Brain microvascular endothelial cell (primary cell): ENCODE results near the gene COX7A1.

Experiments
- DNase-seq: peaks from one replicate; pipeline ENCODE4 v3.0.0-alpha.2; 2020
- H3K27ac ChIP-seq: fragments of 250-450 bp; sonication (Bioruptor Pico); 2 replicates; pipeline ENCODE4 v1.5.1; 2020; ENCODE audit warnings: mild to moderate bottlenecking, moderate library complexity
- H3K27me3 ChIP-seq: fragments of 250-450 bp; sonication (Bioruptor Pico); replicated peaks from 2 replicates; pipeline ENCODE4 v1.5.1; 2020; ENCODE audit warnings: mild to moderate bottlenecking
- H3K36me3 ChIP-seq: fragments of 250-450 bp; sonication (Bioruptor Pico); replicated peaks from 2 replicates; pipeline ENCODE4 v1.5.1; 2020; ENCODE audit warnings: mild to moderate bottlenecking
- H3K4me3 ChIP-seq: 2 replicates; pipeline ENCODE4 v1.5.1; 2011; ENCODE audit warnings: low read depth, mild to moderate bottlenecking, control low read depth, low read length, moderate library complexity
- CTCF ChIP-seq: IDR thresholded peaks from 2 replicates; pipeline ENCODE4 v1.5.1; 2011; ENCODE audit warnings: low read depth, mild to moderate bottlenecking, moderate library complexity, low read length, control low read depth, inconsistent platforms; ENCODE audit errors: missing control alignments
- in situ Hi-C: cut with HindIII; loops from 2 replicates; pipeline ENCODE4 v1.10.0; 2017; ENCODE audit warnings: low sequenced_read_pairs, low pct_ligation_motif_present

The COX7A1 gene

GRCh38 chr19:36112678-36113077, 39.6 kb downstream of the COX7A1 start:
- Histone ChIP-seq H3K4me3 (no peak overlapping the region), H3K36me3 (no peaks in the 10 kb centered on the region), H3K27me3 (no peaks in the 10 kb centered on the region), H3K27ac (no peak overlapping the region)
- no peak for DNase-seq
- in situ Hi-C loops: no loop called here
- TF ChIP-seq CTCF: no peak

GRCh38 chr19:36111200-36111539, 41.1 kb downstream of the COX7A1 start:
- no peaks in the 10 kb centered on the region for H3K27me3 ChIP-seq
- no peak overlapping the region for H3K4me3 ChIP-seq
- DNase-seq: no peak
- TF ChIP-seq CTCF: no peak
- H3K36me3 ChIP-seq: no peaks in the 10 kb centered on the region
- no peak overlapping the region for H3K27ac ChIP-seq
- in situ Hi-C loops: no loop called here

- in situ Hi-C loops: no loop called here
- DNase-seq: no peak
- Histone ChIP-seq H3K27ac (no peak within 1 kb of the TSS), H3K27me3 (no peaks in the 10 kb centered on the region), H3K4me3 (no peak within 1 kb of the TSS), H3K36me3 (no peaks in the 10 kb centered on the region)
- no peak for TF ChIP-seq CTCF
Measured at GRCh38 chr19:36110487-36111199, 41.6 kb downstream of the COX7A1 start, which contains the start of gene OVOL3. TSS of gene OVOL3 (plus strand) at chr19:36111143. CDS start at chr19:36111203, 60 bp downstream.

- H3K27me3 ChIP-seq: no peaks in the 10 kb centered on the region
- H3K36me3 ChIP-seq: no peaks in the 10 kb centered on the region
- H3K4me3 ChIP-seq: no peak overlapping the region
- no peak overlapping the region for H3K27ac ChIP-seq
- in situ Hi-C loops: no loop called here
- no peak for TF ChIP-seq CTCF
- no peak for DNase-seq
Measured at GRCh38 chr19:36108684-36109083, 43.6 kb downstream of the COX7A1 start.

GRCh38 chr19:36106991-36107390, 45.3 kb downstream of the COX7A1 start:
- Histone ChIP-seq H3K27ac (no peak overlapping the region), H3K4me3 (no peak overlapping the region), H3K27me3 (no peaks in the 10 kb centered on the region), H3K36me3 (no peaks in the 10 kb centered on the region)
- no peak for DNase-seq
- TF ChIP-seq CTCF: no peak
- in situ Hi-C loops: no loop called here

GRCh38 chr19:36106441-36106840, 45.8 kb downstream of the COX7A1 start:
- no peak for DNase-seq
- Histone ChIP-seq H3K27ac (no peak overlapping the region), H3K27me3 (no peaks in the 10 kb centered on the region), H3K36me3 (no peaks in the 10 kb centered on the region), H3K4me3 (no peak overlapping the region)
- no peak for TF ChIP-seq CTCF
- in situ Hi-C loops: no loop called here
